GM04504 (cell line): ENCODE results near the gene ATP6V1G1.
A peak's percentile ranks its signal among the peaks of the same experiment; 100 is the strongest.
"Not testable (repeated sequence)": the region's sequence is repeated elsewhere in the genome, so short reads cannot be mapped to it uniquely, and the experiment has no call there.

Experiments
- DNase-seq: peaks from one replicate; pipeline ENCODE4 v3.0.0-alpha.2; 2012; ENCODE audit warnings: low read depth

Gene ATP6V1G1

GRCh38 chr9:114587345-114588202, at the start of gene ATP6V1G1:
ATP6V1G1 (plus strand) TSS chr9:114587769; CDS start chr9:114587839, 70 bp downstream.
- peak; percentile 98 for DNase-seq

GRCh38 chr9:114538241-114538640, 49.3 kb upstream of the ATP6V1G1 start:
- no peak for DNase-seq

- DNase-seq: no peak
These were observed 47.7 kb upstream of the ATP6V1G1 start for GRCh38 chr9:114539701-114540380.

- DNase-seq: no peak
These were observed 42.5 kb upstream of the ATP6V1G1 start for GRCh38 chr9:114545055-114545454.

- no peak for DNase-seq
These were observed 40.7 kb upstream of the ATP6V1G1 start for GRCh38 chr9:114546851-114547250.

GRCh38 chr9:114549697-114550330, 37.8 kb upstream of the ATP6V1G1 start:
- DNase-seq: peak; percentile 16

GRCh38 chr9:114551750-114552685, 35.6 kb upstream of the ATP6V1G1 start:
- peak; percentile 98 for DNase-seq

- DNase-seq: no peak
These were observed 34.9 kb upstream of the ATP6V1G1 start for GRCh38 chr9:114552706-114553105.

- no peak for DNase-seq
These were observed 34.4 kb upstream of the ATP6V1G1 start for GRCh38 chr9:114553202-114553601.

GRCh38 chr9:114555696-114556095, 31.9 kb upstream of the ATP6V1G1 start:
- no peak for DNase-seq

- DNase-seq: no peak
These were observed 29.4 kb upstream of the ATP6V1G1 start for GRCh38 chr9:114558027-114558675.

- DNase-seq: no peak
These were observed 27.6 kb upstream of the ATP6V1G1 start for GRCh38 chr9:114559830-114560513.

- no peak for DNase-seq
These were observed 26.6 kb upstream of the ATP6V1G1 start for GRCh38 chr9:114560956-114561355.

- no peak for DNase-seq
These were observed 25.8 kb upstream of the ATP6V1G1 start for GRCh38 chr9:114561771-114562170.

- DNase-seq: no peak
These were observed 22.4 kb upstream of the ATP6V1G1 start for GRCh38 chr9:114565204-114565603.

- no peak for DNase-seq
These were observed 16.8 kb upstream of the ATP6V1G1 start for GRCh38 chr9:114570742-114571141.

- no peak for DNase-seq
These were observed 16.2 kb upstream of the ATP6V1G1 start for GRCh38 chr9:114571391-114571790.

GRCh38 chr9:114572199-114572598, 15.4 kb upstream of the ATP6V1G1 start:
- DNase-seq: no peak

- no peak for DNase-seq
These were observed 13.1 kb upstream of the ATP6V1G1 start for GRCh38 chr9:114574438-114574837.

GRCh38 chr9:114576779-114577178, 10.8 kb upstream of the ATP6V1G1 start:
- DNase-seq: not testable (repeated sequence)

- not testable (repeated sequence) for DNase-seq
These were observed 9.4 kb upstream of the ATP6V1G1 start for GRCh38 chr9:114578134-114578533.
